Caco-2 (cell line): ENCODE results near the gene HRK. TPM values are rescaled to one million over a fixed set of nuclear protein-coding genes. Genes with fewer than 3 reads are reported as not detected.

Experiments
- BruUV-seq: library from RNA; stranded (reverse); fragments of 400-500 nt; replicated peaks from 2 replicates; lab custom pipeline; 2021; lab: Mats Ljungman, UMichigan
- CTCF ChIA-PET: fragments of 300-600 bp; sonication (Branson Sonifier 250); formaldehyde crosslinking; loops from one replicate; lab custom pipeline; 2022; ENCODE audit warnings: antibody characterized with exemption; lab: Charles Lee
- POLR2A ChIA-PET: fragments of 300-600 bp; sonication (Branson Sonifier 250); formaldehyde crosslinking; loops from one replicate; lab custom pipeline; 2022; ENCODE audit warnings: antibody characterized with exemption; lab: Charles Lee
- DNase-seq, 2 experiments: peaks; one replicate each; pipeline versions ENCODE4 v3.0.0 to v3.0.0-alpha.2; 2020 to 2022
- H3K27me3 ChIP-seq: replicated peaks from 2 replicates; pipeline ENCODE4 v1.6.0; 2011; ENCODE audit warnings: low read length; ENCODE audit not compliant: control insufficient read depth, insufficient read depth
- H3K36me3 ChIP-seq: 2 replicates; pipeline ENCODE4 v1.5.1; 2011; ENCODE audit warnings: low read length; ENCODE audit not compliant: control insufficient read depth, insufficient read depth
- H3K4me1 ChIP-seq: fragments of 250-450 bp; sonication (Bioruptor Pico); 2 replicates; pipeline ENCODE4 v1.5.1; 2020; ENCODE audit warnings: mild to moderate bottlenecking
- H3K4me3 ChIP-seq: 2 replicates; pipeline ENCODE4 v1.5.1; 2011; ENCODE audit warnings: low read depth, mild to moderate bottlenecking, control low read depth, low read length
- H3K9me3 ChIP-seq: fragments of 250-450 bp; sonication (Bioruptor Pico); 2 replicates; pipeline ENCODE4 v1.5.1; 2020; ENCODE audit warnings: mild to moderate bottlenecking, moderate library complexity
- H3K27ac Mint-ChIP-seq: one replicate; pipeline ENCODE4 v1.8.0; 2022; ENCODE audit warnings: mixed read lengths; ENCODE audit not compliant: unreplicated experiment
- H3K27me3 Mint-ChIP-seq: one replicate; pipeline ENCODE4 v1.8.0; 2022; ENCODE audit warnings: mixed read lengths; ENCODE audit not compliant: insufficient read depth, unreplicated experiment
- H3K36me3 Mint-ChIP-seq: one replicate; pipeline ENCODE4 v1.8.0; 2022; ENCODE audit warnings: mild to moderate bottlenecking, mixed read lengths; ENCODE audit not compliant: insufficient read depth, unreplicated experiment
- H3K4me1 Mint-ChIP-seq: one replicate; pipeline ENCODE4 v1.8.0; 2022; ENCODE audit warnings: low read depth, mixed read lengths; ENCODE audit not compliant: unreplicated experiment
- H3K4me3 Mint-ChIP-seq: one replicate; pipeline ENCODE4 v1.8.0; 2022; ENCODE audit warnings: mild to moderate bottlenecking, moderate library complexity, mixed read lengths; ENCODE audit not compliant: unreplicated experiment
- H3K9me3 Mint-ChIP-seq: one replicate; pipeline ENCODE4 v1.8.0; 2022; ENCODE audit warnings: mixed read lengths; ENCODE audit not compliant: unreplicated experiment
- intact Hi-C: fragments of 100-400 bp; cut with micrococcal nuclease; formaldehyde crosslinking; loops from one replicate; pipeline ENCODE4 v1.10.0; 2022; ENCODE audit not compliant: unreplicated experiment
- total RNA-seq: library from RNA; stranded (reverse); gene quantifications from 2 replicates; pipeline ENCODE4 v1.2.3, GENCODE V29; 2022
- TF ChIP-seq, protein P1 (sequence below), 2 experiments: fragments of 200-600 bp in 1 of 2; IDR thresholded peaks; 1 replicate in 1 of 2; 2 replicates in 1 of 2; pipeline versions ENCODE4 v1.5.1 to v1.8.0; 2011 to 2022; ENCODE audit warnings: antibody characterized with exemption in 1 of 2, control low read depth in 1 of 2, inconsistent platforms in 1 of 2, low read depth in 1 of 2, low read length in 1 of 2, mild to moderate bottlenecking in 1 of 2, moderate library complexity in 1 of 2; ENCODE audit not compliant: insufficient read depth in 1 of 2, severe bottlenecking in 1 of 2, unreplicated experiment in 1 of 2

Gene HRK
- total RNA-seq, 1 experiment from 2014 or later = 0.61 TPM

DNA sequence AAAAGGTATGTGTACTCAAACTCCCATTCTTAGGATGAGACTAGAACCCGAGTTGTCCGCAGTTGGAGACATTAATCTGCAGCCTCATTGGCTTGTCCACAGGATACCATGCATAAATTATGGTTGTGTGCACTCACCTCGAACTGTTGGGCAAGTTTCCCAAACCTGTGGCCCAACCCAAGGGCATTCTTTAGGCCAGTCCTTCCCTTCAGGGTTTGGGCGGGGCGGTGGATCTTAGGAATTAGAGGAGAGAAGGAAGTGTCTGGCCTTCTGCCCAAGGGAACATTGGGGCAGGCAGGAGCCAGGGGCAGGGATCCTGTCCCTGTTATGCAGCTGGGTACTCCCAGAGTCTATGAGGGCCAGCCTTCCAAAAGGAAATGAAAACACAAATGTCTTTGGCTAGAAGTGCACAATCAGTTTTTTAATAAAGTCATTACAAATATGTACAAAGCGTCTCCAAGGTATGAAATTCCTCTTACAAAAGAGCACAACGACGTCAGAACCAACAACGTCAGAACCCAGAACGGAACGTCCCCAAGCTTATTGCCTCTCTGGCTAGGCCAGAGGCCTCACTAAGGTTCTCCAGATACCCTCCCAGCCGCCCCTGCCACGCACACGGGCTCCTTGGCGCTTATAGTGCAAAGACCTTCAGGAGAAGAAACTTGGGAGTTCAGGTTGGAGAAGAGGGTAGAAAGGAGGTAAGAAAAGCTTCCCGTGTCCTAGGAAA lies 25.3 kb downstream of the HRK start:
- TF ChIP-seq, protein P1, sequence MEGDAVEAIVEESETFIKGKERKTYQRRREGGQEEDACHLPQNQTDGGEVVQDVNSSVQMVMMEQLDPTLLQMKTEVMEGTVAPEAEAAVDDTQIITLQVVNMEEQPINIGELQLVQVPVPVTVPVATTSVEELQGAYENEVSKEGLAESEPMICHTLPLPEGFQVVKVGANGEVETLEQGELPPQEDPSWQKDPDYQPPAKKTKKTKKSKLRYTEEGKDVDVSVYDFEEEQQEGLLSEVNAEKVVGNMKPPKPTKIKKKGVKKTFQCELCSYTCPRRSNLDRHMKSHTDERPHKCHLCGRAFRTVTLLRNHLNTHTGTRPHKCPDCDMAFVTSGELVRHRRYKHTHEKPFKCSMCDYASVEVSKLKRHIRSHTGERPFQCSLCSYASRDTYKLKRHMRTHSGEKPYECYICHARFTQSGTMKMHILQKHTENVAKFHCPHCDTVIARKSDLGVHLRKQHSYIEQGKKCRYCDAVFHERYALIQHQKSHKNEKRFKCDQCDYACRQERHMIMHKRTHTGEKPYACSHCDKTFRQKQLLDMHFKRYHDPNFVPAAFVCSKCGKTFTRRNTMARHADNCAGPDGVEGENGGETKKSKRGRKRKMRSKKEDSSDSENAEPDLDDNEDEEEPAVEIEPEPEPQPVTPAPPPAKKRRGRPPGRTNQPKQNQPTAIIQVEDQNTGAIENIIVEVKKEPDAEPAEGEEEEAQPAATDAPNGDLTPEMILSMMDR (IDR thresholded peaks at IDR 0.05; ENCODE audit: insufficient read depth in 1 of 2, low read depth in 1 of 2, low read length in 1 of 2, severe bottlenecking in 1 of 2, unreplicated experiment in 1 of 2) = no peak
- no peaks in the 10 kb centered on the region for H3K36me3 ChIP-seq
- no TSS peak for BruUV-seq
- H3K9me3 Mint-ChIP-seq = no peaks in the 10 kb centered on the region
- H3K27me3 ChIP-seq = no peaks in the 10 kb centered on the region
- H3K27ac Mint-ChIP-seq = no peak overlapping the region
- ChIA-PET POLR2A (no interaction called here), CTCF (no interaction called here)
- no peak overlapping the region for H3K4me3 Mint-ChIP-seq
- DNase-seq = no peak
- H3K36me3 Mint-ChIP-seq = no peaks in the 10 kb centered on the region
- H3K9me3 ChIP-seq = no peaks in the 10 kb centered on the region
- no peaks in the 10 kb centered on the region for H3K4me1 ChIP-seq
- no peak overlapping the region for H3K4me3 ChIP-seq
- no peaks in the 10 kb centered on the region for H3K4me1 Mint-ChIP-seq
- peaks cover 8% of the 10 kb centered on the region for H3K27me3 Mint-ChIP-seq
- intact Hi-C loops = no loop called here

DNA sequence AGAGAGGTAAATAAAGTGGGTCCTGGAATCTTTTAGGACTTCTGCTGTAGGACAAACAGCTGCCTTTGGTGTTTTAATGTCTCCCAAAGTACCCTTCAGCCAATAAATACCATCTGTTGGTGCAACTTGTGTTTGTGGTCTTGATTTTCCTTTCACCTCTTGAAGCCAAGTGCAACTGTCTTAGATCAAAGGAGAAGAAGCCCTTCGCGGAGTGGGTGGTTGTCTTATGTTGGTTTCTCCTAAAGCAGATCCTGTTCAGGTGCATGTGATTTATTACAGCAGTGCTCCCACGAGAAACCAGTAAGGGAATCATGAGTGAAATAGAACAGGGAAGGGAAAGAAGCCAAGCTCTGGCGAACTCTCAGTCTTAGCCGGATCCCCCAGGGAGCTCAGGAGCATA lies 27.7 kb downstream of the HRK start:
- H3K9me3 ChIP-seq = no peaks in the 10 kb centered on the region
- CTCF ChIA-PET = no interaction called here
- H3K27me3 ChIP-seq = no peaks in the 10 kb centered on the region
- TF ChIP-seq, protein P1 (IDR thresholded peaks at IDR 0.05; ENCODE audit: insufficient read depth in 1 of 2, low read depth in 1 of 2, low read length in 1 of 2, severe bottlenecking in 1 of 2, unreplicated experiment in 1 of 2) = no peak
- H3K4me1 Mint-ChIP-seq = no peaks in the 10 kb centered on the region
- H3K36me3 ChIP-seq = no peaks in the 10 kb centered on the region
- POLR2A ChIA-PET = no interaction called here
- H3K4me3 ChIP-seq = no peak overlapping the region
- intact Hi-C loops = no loop called here
- no peak overlapping the region for H3K27ac Mint-ChIP-seq
- peaks cover 3% of the 10 kb centered on the region for H3K27me3 Mint-ChIP-seq
- no peaks in the 10 kb centered on the region for H3K36me3 Mint-ChIP-seq
- no peak for DNase-seq
- H3K9me3 Mint-ChIP-seq = no peaks in the 10 kb centered on the region
- no TSS peak for BruUV-seq
- no peaks in the 10 kb centered on the region for H3K4me1 ChIP-seq
- no peak overlapping the region for H3K4me3 Mint-ChIP-seq

DNA sequence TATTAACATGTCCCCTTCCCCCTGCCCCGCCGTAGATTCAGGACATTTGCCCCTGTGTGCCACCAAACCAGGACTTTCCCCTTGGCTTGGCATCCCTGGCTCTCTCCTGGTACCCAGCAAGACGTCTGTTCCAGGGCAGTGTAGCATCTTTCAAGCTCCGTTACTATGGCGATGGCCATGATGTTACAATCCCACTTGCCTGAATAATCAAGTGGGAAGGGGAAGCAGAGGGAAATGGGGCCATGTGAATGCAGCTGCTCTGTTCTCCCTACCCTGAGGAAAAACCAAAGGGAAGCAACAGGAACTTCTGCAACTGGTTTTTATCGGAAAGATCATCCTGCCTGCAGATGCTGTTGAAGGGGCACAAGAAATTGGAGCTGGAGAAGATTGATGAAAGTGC lies 28.9 kb downstream of the HRK start:
- TF ChIP-seq, protein P1 (IDR thresholded peaks at IDR 0.05; ENCODE audit: insufficient read depth in 1 of 2, low read depth in 1 of 2, low read length in 1 of 2, severe bottlenecking in 1 of 2, unreplicated experiment in 1 of 2) = no peak
- Histone ChIP-seq H3K9me3 (no peaks in the 10 kb centered on the region), H3K27me3 (no peaks in the 10 kb centered on the region), H3K4me1 (no peaks in the 10 kb centered on the region), H3K36me3 (no peaks in the 10 kb centered on the region), H3K4me3 (no peak overlapping the region)
- Mint-ChIP-seq H3K27me3 (no peaks in the 10 kb centered on the region), H3K4me1 (no peaks in the 10 kb centered on the region), H3K9me3 (no peaks in the 10 kb centered on the region), H3K36me3 (no peaks in the 10 kb centered on the region), H3K27ac (no peak overlapping the region), H3K4me3 (no peak overlapping the region)
- intact Hi-C loops = no loop called here
- ChIA-PET POLR2A (no interaction called here), CTCF (no interaction called here)
- BruUV-seq = no TSS peak
- no peak for DNase-seq
